ENCODE data around the gene VEZF1.

Gene VEZF1, protein sequence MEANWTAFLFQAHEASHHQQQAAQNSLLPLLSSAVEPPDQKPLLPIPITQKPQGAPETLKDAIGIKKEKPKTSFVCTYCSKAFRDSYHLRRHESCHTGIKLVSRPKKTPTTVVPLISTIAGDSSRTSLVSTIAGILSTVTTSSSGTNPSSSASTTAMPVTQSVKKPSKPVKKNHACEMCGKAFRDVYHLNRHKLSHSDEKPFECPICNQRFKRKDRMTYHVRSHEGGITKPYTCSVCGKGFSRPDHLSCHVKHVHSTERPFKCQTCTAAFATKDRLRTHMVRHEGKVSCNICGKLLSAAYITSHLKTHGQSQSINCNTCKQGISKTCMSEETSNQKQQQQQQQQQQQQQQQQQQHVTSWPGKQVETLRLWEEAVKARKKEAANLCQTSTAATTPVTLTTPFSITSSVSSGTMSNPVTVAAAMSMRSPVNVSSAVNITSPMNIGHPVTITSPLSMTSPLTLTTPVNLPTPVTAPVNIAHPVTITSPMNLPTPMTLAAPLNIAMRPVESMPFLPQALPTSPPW

DNA sequence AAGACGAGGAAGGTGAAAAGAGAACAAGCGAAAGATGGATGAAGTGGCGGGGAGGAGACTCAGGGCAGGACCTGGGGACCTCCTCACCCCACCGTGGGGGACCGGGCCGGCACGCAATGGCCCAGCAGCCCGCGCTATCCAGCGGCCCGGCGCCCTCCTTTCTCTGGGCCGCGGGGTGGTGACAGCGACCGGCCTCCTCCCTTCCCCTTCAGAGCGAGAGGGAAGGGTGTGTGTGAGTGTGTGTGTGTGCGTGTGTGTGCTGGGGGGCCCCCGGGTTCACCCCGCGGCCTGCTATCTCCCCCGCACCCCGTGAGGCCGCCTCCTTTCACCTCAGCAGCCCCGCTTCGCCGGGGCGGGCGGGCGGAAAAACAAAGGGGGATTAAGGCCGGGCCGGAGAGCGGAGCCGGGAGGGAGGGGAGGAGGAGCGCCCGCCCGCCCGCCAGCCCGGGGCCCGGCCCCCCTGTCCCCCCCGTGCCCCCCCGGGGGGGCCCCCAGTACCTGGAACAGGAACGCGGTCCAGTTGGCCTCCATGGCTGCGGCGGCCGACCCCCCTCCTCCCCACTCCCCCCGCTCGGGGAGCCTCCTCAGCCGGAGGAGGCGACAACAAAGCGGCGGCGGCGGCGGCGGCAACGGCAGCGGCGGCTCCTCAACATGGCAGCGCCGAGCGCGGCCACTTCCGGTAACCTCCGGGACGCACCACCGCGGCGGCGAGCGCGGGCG is at the start of gene VEZF1:
TSS of gene VEZF1 (minus strand) at position 674 of the 720 bp plus-strand sequence. CDS start at position 531, 143 bp downstream.
- no peak for DNase-seq

DNA sequence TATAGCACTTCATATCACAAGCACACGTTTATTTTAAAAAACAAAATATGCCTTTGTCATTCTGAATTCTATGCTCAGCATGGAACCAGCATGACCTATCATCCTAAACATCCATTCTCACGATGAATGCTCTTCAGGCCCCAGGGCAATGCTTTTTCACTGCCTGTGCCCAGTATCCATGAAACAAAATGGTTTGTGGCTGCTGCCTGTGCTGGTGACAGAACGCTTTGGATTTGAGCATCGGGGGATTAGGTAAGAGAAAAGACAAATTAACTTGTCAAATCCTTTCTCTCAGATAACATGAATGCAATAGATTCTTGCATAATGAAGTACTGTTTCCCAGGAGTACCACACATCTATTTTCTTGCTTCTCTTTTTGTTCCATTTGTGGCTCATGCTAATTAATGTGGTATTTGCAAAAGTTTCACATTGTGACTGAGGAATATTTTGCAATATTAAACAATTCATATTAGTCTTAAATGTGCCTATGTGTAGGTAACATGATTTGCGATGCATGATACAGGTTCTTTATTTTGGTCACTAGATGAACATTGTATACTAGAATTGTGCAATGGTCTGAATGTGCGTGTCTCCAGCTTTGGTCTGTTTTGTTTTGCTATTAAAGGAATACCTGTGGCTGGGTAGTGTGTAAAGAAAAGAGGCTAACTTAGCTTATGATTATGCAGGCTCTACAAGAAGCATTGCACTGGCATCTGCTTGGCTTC is 44.8 kb upstream of the VEZF1 start:
- no peak for DNase-seq

DNA sequence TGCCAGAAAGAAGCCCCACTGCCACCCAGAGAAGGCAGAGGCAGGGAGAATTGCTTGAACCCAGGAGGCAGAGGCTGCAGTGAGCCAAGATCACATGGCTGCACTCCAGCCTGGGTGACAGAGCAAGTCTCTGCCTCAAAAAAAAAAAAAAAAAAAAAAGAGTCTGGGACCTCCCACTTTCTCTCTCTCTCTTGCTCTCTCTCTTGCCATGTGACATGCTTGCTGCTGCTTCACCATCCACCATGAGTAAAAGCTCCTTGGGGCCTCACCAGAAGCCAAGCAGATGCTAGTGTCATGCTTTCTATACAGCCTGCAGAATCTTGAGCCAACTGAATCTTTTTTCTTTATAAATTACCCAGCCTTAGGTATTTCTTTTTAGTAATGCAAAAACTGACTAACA is 40.5 kb upstream of the VEZF1 start:
- DNase-seq = no peak

DNA sequence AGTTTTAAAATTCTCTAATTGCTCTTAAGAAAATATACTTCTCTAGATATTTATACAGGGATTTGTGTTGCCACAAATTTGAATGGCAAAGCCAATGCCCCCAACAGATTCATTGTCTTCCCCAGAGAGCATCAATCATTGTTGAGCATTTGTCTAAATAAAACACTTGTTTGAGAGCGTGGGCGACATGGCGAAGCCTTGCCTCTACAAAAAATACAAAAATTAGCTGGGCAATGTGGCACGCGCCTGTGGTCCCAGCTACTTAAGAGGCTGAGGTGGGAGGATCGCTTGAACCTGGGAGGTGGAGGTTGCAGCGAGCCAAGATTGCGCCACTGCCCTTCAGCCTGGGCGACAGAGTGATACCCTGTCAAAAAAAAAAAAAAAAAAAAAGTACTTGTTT is 32.3 kb upstream of the VEZF1 start:
- no peak for DNase-seq

DNA sequence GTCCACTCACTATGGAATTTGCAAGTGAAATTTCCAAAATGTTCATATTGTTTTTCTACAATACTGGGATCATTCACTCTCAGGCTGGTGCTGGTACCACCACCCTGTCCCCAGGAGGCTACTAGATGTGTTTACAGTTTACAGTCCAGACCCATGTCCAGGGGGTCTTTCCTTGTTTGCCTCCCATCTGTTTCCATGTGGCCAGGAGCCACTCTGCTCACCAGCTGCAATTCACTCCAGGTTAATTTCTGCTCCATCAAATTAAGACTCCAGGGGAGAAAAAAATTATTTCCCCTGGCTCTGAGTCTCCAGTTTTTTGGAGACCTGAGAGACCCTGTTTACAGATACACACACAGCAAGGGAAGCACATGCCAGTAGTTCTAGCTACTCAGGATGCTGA is 31.5 kb upstream of the VEZF1 start:
- DNase-seq = no peak

DNA sequence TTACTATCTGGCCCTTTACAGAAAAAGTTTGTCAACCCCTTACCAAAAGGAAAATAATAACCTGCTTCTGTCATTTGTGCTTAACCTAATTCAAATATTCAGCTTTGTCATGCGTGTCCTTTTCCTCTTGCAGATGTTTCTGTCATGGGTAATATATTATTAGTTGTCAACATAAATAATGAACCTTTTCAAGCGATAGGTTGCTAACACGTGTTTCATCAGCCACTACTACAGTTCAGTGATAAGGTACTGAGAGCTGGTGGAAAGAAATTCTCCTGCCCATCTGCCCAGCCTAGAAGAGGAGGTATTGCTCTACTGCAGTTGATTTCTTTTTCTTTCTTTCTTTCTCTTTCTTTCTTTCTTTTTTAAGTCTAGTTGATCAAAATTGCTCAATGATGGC is 31.0 kb upstream of the VEZF1 start:
- DNase-seq = no peak

DNA sequence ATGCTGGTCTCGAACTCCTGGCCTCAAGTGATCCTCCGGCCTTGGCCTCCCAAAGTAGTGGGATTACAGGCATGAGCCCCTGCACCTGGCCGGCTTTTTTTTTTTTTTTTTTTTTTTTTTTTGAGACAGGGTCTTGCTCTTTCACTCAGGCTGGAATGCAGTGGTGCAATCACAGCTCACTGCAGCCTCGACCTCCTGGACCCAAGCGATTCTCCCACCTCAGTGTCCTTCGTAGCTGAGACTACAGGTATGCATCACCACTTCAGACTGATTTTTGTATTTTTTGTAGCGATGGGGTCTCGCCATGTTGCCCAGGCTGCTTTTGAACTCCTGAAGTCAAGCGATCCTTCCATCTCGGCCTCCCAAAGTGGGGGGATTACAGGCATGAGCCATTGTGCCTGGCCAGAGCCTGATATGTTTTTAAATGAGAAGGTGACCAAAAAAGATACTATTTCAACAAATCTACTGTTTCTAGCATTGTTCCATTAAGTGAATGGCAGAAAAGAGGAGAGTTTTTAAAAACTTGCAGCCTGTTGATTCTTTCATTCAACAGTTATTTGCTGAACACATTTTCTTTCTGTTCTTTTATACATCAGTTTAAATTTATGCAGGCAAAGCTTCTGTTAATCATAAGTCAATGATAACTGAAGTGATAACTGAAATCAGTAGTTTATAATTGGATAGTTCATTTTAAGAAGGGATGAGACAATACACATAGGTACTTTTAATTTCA is 22.2 kb upstream of the VEZF1 start:
- DNase-seq = no peak

DNA sequence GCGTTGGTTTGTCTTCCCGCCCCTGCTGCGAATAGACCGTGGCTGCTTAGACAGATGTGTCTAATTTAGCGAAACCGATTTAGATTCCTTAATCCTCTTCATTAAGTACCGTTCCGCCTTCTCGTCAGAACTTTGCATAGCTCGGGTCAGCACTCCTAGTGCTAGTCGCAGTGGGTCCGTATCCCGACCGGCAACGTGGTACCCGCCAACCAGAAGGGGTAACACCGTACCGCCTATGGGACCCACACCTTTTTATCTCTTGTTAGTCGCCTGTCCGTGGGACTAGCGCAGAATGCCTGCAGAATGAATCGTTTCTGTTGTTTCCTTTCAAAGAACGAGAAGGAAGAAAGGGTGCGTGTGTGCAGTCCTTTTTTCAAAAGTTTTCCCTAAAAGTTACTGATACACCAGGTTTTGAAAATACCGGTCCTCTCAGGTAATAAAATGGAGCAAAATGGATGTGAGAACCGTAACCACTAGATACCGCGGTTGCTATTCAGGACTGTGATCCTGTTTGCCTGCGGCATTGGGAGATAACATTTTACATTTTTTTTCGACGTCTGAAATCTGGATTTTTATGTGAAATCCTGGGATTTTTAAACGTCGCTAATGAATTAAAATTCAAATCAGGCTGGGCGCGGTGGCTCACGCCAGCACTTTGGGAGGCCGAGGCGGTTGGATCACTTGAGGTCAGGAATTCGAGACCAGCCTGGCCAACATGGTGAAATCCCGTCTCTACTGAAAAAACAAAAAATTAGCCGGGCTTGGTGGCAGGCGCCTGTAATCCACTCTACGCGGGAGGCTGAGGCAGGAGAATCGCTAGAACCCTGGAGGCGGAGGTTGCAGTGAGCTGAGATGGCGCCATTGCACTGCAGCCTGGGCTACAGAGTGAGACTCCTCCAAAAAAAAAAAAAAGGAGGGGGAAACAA is 20.0 kb upstream of the VEZF1 start:
- DNase-seq = no peak

DNA sequence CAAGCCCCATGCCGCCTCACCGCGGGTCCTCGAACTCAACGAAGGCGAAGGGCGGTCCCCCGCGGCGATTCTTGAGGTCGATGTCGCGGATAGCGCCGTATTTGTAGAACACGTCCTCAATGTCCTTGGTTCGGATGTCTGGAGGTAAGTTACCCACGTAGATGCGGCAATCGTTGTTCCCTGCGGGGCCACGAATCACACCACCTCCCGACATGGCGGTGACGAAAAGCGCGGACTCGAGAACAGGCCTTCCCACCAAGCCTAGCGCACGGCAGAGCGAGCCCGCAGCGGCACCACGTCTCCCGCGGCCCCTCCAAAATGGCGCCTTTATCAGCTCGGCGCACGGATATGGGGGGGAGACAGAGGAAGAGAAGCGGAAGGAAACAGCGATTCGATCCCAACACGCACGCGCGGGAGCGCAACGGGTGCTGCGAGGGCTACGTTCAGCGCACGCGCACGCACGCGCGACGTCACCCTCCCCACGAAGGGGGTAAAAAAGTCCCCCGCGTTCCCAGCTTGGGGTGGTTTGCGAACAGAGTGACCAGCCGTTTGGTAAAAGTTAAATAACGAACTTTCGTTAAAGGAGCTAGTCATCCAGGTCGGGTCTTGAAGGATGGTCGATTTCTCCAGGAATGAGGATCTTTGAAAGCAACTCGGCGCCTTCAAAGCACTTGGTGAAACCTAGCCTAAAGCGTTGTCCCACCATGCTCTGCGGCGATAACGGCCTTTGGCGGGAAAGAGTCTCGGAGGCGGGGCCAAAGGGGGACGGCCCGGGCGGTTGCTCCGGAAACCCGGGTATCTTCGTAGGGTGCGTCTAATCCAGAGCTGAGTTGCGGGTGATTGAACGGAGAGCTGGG is 19.1 kb upstream of the VEZF1 start, which contains the start of gene SRSF1:
TSS of gene SRSF1 (minus strand) at position 323 of the 857 bp plus-strand sequence. CDS start at position 214, 109 bp downstream.
- peak; percentile 98 for DNase-seq

DNA sequence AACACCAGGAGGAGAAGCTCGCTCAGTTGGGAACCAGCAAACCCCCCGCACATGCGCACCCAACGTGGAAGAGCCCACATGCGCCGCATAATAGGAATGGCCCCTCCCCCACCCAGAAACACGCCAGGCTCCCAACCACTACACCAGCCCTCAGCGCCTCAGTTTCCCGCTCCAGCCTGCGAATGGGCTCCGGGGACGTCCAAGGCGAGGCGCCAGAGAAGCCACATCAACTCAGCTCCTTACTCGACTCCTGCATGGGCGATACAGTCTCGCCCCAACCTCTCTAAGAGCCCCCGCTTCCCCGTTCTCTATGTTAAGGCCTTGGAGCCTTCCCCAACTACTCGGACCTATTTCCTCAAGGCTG is 18.5 kb upstream of the VEZF1 start:
- DNase-seq = no peak

DNA sequence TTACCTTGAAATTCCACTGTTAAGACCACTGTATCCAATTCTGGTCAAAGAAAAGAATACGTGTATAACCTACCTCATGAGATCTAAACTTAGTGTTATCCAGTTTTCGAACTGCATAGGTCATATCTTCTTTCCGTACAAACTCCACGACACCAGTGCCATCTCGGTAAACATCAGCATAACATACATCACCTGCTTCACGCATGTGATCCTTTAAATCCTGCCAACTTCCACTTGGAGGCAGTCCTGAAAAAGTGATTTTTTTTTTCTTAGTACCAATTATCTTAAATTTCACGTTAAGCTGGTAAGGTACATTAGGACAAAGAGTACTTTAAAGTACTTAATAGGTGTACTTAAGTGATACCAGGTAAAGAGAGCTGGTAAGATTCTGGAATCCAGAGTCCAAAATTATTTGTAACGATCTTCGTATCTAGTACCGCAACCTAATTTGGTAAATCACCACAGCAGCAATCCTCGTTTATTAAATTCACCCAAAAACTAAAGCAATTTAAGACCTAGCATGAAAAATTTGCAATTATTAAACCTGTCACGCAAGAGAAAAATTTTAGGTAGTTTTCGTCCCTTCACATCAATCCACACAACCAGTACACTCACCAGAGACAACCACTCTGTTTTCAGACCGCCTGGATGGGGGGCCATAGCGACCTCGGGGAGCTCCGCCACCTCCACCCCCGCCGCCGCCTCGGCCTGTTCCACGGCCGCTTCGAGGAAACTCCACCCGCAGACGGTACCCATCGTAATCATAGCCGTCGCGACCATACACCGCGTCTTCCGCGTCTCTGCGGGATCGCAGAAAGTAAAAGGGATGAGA is 17.9 kb upstream of the VEZF1 start:
- no peak for DNase-seq

DNA sequence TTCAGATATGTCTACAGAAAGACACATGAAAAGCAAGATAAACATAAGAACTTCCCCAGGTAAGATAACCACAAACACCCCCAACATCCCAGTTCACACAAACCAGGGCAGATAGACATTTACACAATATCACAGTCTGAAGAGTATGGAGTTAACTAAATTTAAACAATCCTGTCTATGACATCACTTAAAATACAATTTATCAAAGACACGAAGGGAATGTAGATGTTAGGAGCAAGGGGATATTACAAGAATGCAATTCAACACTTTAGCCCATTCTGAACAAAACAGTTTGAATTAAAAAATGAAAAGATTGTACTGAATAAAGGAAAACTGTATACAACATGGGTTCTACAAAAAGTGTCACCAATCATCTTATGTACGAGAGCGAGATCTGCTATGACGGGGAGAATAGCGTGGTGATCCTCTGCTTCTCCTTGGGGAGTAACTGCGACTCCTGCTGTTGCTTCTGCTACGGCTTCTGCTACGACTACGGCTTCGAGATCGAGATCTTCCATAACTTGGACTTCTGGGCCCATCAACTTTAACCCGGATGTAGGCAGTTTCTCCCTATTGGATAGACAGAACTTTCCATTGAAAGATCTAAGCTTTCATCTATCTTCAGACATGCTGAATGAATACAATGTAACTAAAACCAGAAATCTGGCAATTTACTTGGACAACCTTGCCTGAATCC is 17.1 kb upstream of the VEZF1 start:
- no peak for DNase-seq

DNA sequence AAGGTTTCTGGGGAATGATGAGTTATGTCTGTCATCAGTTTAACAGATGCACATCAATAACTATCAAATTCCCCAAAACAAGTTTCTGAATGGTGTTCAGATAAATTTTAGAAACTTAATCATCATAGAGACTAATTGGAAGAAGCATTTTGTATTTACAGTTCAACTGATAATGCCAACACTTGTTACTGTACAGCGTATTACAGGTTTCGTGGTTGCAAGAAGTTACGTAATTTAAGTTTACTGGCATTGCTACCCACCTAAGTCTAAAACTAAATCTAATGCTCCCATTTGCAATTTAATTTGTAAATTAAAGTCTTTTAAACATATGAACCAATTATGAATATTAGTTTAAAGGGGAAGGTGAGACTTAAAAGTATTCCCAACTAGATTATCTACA is 16.0 kb upstream of the VEZF1 start:
- no peak for DNase-seq

DNA sequence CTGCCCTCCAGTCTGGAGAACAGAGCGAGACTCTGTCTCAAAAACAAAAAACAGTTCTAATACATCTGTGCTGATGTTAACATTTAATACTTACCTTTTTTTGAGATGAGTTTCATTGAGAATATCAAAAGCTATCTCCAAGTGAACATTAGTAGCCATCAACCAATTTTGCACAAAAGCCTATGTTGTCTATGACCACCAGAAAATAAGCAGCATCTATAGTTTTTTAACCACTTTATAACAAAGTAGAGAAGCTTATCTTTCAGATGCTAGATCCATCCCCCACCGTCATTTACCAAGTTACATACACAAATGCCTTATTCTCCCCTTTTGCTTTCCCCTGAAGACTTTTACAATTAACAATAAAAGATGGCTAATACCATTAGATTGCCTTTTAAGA is 14.9 kb upstream of the VEZF1 start:
- DNase-seq = no peak

DNA sequence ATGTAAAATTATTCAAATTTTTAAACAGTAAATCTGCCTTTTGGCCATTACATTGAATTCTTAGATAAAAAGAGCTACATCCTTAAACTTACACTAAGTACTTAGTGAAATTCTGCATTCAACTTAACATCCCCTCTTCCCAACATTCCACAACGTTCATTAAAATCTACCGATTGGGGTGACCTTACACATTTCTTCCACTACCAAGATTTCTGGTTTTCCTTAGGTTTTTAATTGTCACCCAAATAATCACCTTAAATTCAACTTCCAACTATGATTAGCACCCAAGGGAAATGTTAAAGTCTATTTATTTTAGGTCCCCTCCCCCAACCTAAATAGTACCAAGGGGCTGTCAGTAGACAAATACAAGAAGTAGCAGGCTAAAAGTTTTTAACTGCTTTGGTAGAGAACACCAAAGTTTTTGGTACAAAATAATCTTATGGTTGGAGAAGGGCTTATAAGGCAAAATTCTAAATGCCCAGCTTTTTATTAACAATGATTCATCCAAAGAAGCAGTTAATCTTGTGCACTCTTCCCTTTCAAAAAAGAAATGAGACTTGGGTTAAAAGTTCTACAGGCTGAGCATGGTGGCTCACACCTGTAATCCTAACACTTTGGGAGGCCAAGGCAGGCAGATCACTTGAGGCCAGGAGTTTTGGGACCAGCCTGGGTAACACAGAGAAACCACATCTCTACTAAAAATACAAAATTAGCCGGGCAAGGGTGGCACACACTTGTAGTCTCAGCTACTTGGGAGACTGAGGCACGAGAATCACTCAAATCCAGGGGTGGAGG is 14.3 kb upstream of the VEZF1 start:
- DNase-seq = no peak

DNA sequence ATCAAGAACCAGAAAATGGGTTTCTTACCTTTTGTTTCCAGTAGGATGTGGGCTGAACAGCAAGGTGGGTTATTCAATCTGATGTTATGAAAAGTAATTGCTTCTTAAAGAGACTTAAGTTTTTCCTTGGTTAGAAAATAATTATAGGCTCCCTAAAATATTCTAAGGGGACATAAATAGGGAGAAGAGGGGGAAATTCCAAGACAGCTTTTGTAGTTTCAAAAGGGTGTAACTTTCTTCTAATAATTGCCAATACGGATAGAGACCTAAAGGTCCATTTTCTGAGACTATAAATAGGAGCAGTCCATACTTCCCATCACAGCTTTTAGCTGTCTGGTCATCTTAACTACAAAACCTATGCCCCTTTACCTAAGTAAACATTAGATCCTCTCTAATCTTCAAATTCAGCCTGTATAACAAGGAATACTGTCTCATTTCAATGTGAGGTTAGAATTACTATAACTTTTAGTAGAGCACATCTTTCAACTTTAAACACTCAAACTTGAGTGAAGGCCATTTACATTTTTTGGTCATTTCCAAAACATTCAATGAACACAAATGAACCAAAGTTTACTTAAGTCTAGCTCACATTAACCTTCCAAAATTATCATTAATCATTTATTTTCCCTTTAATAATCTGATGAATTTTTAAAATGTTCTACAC is 13.5 kb upstream of the VEZF1 start:
- DNase-seq = no peak

DNA sequence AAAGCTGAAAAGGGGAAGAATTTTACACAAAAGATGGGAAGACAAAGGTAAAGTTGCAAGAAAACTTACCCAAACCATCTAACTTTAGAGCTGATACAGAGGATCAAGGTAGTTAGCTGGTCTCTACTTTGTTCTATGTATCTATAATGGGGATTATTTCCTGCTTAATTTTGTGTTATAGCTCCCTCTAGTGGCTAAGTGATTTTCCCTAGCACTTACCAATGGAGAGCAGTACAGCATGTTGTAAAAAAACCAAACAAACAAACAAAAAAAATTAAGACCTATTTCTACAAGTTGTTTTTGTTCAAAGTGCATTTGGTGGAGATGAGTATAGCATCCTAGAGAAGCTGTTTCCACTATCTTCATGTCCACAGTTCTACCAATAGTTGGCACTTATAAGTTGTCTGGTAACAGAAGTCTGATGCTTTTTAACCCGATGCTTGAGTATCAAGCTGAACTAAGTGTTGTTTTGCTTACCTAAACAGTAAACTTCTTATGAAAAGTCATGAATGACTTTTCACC is 11.5 kb upstream of the VEZF1 start:
- peak; percentile 73 for DNase-seq

Data from kidney glomerular epithelial cell (primary cell).